ENCODE measurements around the gene HIBCH. TPM values are rescaled to one million over a fixed set of nuclear protein-coding genes. Genes with fewer than 3 reads are reported as not detected.
"Not testable (repeated sequence)": the region's sequence is repeated elsewhere in the genome, so short reads cannot be mapped to it uniquely, and the experiment has no call there.

Gene HIBCH
- total and polyA plus RNA-seq, 2 donors from 2014 or later: 35.7 to 115 TPM

- TF ChIP-seq CTCF (IDR thresholded peaks at IDR 0.05; ENCODE audit: borderline replicate concordance, extremely low read depth, insufficient read depth): no peak
- Histone ChIP-seq H3K27me3 (ENCODE audit: control insufficient read depth, insufficient read depth, low read length) (no peaks in the 10 kb centered on the region), H3K27ac (ENCODE audit: low read depth in 2 of 2, low read length in 2 of 2) (no peak overlapping the region), H3K4me1 (ENCODE audit: control insufficient read depth in 2 of 3, insufficient read depth in 2 of 3, low read depth in 1 of 3, low read length in 3 of 3) (no peaks in the 10 kb centered on the region), H3K4me3 (ENCODE audit: low read length in 3 of 3) (no peak overlapping the region), H3K36me3 (ENCODE audit: control insufficient read depth in 2 of 3, insufficient read depth in 3 of 3, low read length in 3 of 3) (no peaks in the 10 kb centered on the region), H3K9me3 (ENCODE audit: control insufficient read depth in 2 of 3, insufficient read depth in 1 of 3, low read length in 3 of 3) (no peaks in the 10 kb centered on the region), H3K9ac (ENCODE audit: low read length in 3 of 3) (no peak overlapping the region)
- FAIRE-seq (no peak), DNase-seq (no peak)
- intact Hi-C loops (cut with DNase I): no loop called here
These were observed 84.5 kb downstream of the HIBCH start for GRCh38 chr2:190235101-190235500.

DNA sequence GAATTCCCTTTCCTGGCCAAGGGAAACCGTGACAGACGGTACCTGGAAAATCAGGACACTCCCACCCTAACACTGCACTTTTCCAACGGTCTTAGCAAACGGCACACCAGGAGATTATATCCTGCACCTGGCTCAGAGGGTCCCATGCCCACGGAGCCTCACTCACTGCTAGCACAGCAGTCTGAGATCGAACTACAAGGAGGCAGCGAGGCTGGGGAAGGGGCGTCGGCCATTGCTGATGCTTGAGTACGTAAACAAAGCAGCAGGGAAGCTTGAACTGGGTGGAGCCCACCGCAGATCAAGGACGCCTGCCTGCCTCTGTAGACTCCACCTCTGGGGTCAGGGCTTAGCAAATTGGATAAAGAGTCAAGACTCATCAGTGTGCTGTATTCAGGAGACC, 95.6 kb downstream of the HIBCH start:
- H3K9ac ChIP-seq (ENCODE audit: low read length in 3 of 3); H3K4me1 ChIP-seq (ENCODE audit: control insufficient read depth in 2 of 3, insufficient read depth in 2 of 3, low read depth in 1 of 3, low read length in 3 of 3); FAIRE-seq; intact Hi-C loops (cut with DNase I); H3K36me3 ChIP-seq (ENCODE audit: control insufficient read depth in 2 of 3, insufficient read depth in 3 of 3, low read length in 3 of 3); H3K9me3 ChIP-seq (ENCODE audit: control insufficient read depth in 2 of 3, insufficient read depth in 1 of 3, low read length in 3 of 3); H3K27ac ChIP-seq (ENCODE audit: low read depth in 2 of 2, low read length in 2 of 2); H3K27me3 ChIP-seq (ENCODE audit: control insufficient read depth, insufficient read depth, low read length); DNase-seq; H3K4me3 ChIP-seq (ENCODE audit: low read length in 3 of 3): not testable (repeated sequence)

GRCh38 chr2:190222745-190223144, 96.9 kb downstream of the HIBCH start:
- H3K4me3 ChIP-seq (ENCODE audit: low read length in 3 of 3); H3K9me3 ChIP-seq (ENCODE audit: control insufficient read depth in 2 of 3, insufficient read depth in 1 of 3, low read length in 3 of 3); H3K27me3 ChIP-seq (ENCODE audit: control insufficient read depth, insufficient read depth, low read length); H3K36me3 ChIP-seq (ENCODE audit: control insufficient read depth in 2 of 3, insufficient read depth in 3 of 3, low read length in 3 of 3); H3K27ac ChIP-seq (ENCODE audit: low read depth in 2 of 2, low read length in 2 of 2); DNase-seq; intact Hi-C loops (cut with DNase I); FAIRE-seq; H3K9ac ChIP-seq (ENCODE audit: low read length in 3 of 3); H3K4me1 ChIP-seq (ENCODE audit: control insufficient read depth in 2 of 3, insufficient read depth in 2 of 3, low read depth in 1 of 3, low read length in 3 of 3): not testable (repeated sequence)

DNA sequence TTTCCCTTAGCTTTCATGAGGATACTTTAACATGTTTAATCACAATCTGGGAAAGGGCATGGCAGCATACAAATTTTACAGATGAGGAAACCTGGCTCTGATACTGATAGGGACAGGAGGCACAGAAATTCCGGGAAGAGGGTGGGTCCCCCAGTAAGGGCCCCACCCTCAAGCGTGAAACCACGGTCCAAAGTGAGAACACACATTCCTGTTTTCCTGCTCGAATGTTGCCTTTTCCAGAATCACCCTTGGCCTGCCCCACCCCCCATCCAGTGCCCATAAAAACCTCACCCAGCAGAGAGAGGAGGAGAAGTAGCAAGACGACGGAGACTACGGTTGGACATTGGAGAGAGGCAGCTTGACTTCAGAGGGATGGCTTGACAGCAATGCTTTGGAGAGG, 98.2 kb downstream of the HIBCH start:
- H3K9ac ChIP-seq (ENCODE audit: low read length in 3 of 3): no peak overlapping the region
- no peak overlapping the region for H3K27ac ChIP-seq (ENCODE audit: low read depth in 2 of 2, low read length in 2 of 2)
- no peak overlapping the region for H3K4me3 ChIP-seq (ENCODE audit: low read length in 3 of 3)
- DNase-seq (no peak), FAIRE-seq (no peak)
- no peaks in the 10 kb centered on the region for H3K27me3 ChIP-seq (ENCODE audit: control insufficient read depth, insufficient read depth, low read length)
- TF ChIP-seq CTCF (IDR thresholded peaks at IDR 0.05; ENCODE audit: borderline replicate concordance, extremely low read depth, insufficient read depth): no peak
- no peaks in the 10 kb centered on the region for H3K4me1 ChIP-seq (ENCODE audit: control insufficient read depth in 2 of 3, insufficient read depth in 2 of 3, low read depth in 1 of 3, low read length in 3 of 3)
- peaks cover 0 to 7% (median 0%) of the 10 kb centered on the region in 3 donors for H3K36me3 ChIP-seq (ENCODE audit: control insufficient read depth in 2 of 3, insufficient read depth in 3 of 3, low read length in 3 of 3)
- intact Hi-C loops (cut with DNase I): no loop called here
- H3K9me3 ChIP-seq (ENCODE audit: control insufficient read depth in 2 of 3, insufficient read depth in 1 of 3, low read length in 3 of 3): no peaks in the 10 kb centered on the region

GRCh38 chr2:190219186-190219585, 100.4 kb downstream of the HIBCH start:
- Histone ChIP-seq H3K27ac (ENCODE audit: low read depth in 2 of 2, low read length in 2 of 2) (no peak overlapping the region), H3K36me3 (ENCODE audit: control insufficient read depth in 2 of 3, insufficient read depth in 3 of 3, low read length in 3 of 3) (peaks cover 0 to 7% (median 0%) of the 10 kb centered on the region in 3 donors), H3K4me1 (ENCODE audit: control insufficient read depth in 2 of 3, insufficient read depth in 2 of 3, low read depth in 1 of 3, low read length in 3 of 3) (no peaks in the 10 kb centered on the region), H3K27me3 (ENCODE audit: control insufficient read depth, insufficient read depth, low read length) (no peaks in the 10 kb centered on the region), H3K9ac (ENCODE audit: low read length in 3 of 3) (no peak overlapping the region), H3K4me3 (ENCODE audit: low read length in 3 of 3) (no peak overlapping the region), H3K9me3 (ENCODE audit: control insufficient read depth in 2 of 3, insufficient read depth in 1 of 3, low read length in 3 of 3) (no peaks in the 10 kb centered on the region)
- FAIRE-seq (no peak), DNase-seq (no peak)
- TF ChIP-seq CTCF (IDR thresholded peaks at IDR 0.05; ENCODE audit: borderline replicate concordance, extremely low read depth, insufficient read depth): no peak
- intact Hi-C loops (cut with DNase I): no loop called here

Data from kidney (tissue), 14 donors.